ENCODE data around the gene SPTBN5.

DNA sequence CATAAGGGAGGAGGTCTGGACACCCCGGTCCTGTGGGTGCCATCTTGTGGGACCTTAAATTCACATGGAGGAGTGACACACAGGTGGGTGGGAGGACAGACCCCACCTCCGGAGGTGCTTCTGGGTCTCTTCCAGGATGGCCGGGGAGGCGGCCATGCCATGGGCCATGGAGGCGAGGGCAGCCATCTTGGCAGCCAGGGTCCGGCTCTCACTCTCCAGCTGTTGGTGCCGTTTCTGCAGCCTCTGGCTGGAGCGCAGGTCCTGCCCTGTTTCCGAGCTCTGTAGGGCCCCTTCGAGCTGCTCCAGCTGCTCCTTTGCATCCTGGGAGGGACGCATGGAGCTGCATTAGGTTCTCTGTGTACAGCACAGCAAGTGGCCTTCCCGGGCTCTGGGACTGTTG is 19.1 kb downstream of the SPTBN5 start:
- TF ChIP-seq, protein P1, sequence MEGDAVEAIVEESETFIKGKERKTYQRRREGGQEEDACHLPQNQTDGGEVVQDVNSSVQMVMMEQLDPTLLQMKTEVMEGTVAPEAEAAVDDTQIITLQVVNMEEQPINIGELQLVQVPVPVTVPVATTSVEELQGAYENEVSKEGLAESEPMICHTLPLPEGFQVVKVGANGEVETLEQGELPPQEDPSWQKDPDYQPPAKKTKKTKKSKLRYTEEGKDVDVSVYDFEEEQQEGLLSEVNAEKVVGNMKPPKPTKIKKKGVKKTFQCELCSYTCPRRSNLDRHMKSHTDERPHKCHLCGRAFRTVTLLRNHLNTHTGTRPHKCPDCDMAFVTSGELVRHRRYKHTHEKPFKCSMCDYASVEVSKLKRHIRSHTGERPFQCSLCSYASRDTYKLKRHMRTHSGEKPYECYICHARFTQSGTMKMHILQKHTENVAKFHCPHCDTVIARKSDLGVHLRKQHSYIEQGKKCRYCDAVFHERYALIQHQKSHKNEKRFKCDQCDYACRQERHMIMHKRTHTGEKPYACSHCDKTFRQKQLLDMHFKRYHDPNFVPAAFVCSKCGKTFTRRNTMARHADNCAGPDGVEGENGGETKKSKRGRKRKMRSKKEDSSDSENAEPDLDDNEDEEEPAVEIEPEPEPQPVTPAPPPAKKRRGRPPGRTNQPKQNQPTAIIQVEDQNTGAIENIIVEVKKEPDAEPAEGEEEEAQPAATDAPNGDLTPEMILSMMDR (conservative IDR thresholded peaks at IDR 0.05; ENCODE audit: low read length) = no peak
- TF ChIP-seq EZH2phosphoT487 (IDR thresholded peaks at IDR 0.05; ENCODE audit: borderline replicate concordance) = no peak

Data from Loucy (cell line).